Esophagus muscularis mucosa (tissue), 4 donors: ENCODE measurements around the gene TUBGCP2. TPM values are rescaled to one million over a fixed set of nuclear protein-coding genes. Genes with fewer than 3 reads are reported as not detected.

Source experiments
- DNase-seq: peaks from one replicate; pipeline ENCODE4 v3.0.0-alpha.2; 2017; ENCODE audit errors: extremely low spot score
- H3K27ac ChIP-seq, 4 donors: fragments of 200-600 bp; sonication (generic); replicated peaks in 1 of 4; 1 replicate in 3 of 4; 2 replicates in 1 of 4; pipeline ENCODE4 v1.5.1; 2016 to 2019; ENCODE audit warnings: mild to moderate bottlenecking in 1 of 4
- H3K27me3 ChIP-seq, 4 donors: fragments of 200-600 bp; sonication (generic); one replicate each; pipeline versions ENCODE4 v1.5.1 to v1.6.0; 2016 to 2019
- H3K36me3 ChIP-seq, 4 donors: fragments of 200-600 bp; sonication (generic); one replicate each; pipeline ENCODE4 v1.5.1; 2016 to 2019
- H3K4me1 ChIP-seq, 4 donors: fragments of 200-600 bp; sonication (generic); one replicate each; pipeline ENCODE4 v1.5.1; 2016 to 2019
- H3K4me3 ChIP-seq, 4 donors: fragments of 200-600 bp; sonication (generic); 1 replicate in 2 of 4; 2 replicates in 2 of 4; pipeline ENCODE4 v1.5.1; 2016 to 2019; ENCODE audit warnings: mild to moderate bottlenecking in 4 of 4, moderate library complexity in 1 of 4
- H3K9me3 ChIP-seq, 4 donors: fragments of 200-600 bp; sonication (generic); 1 replicate in 3 of 4; 2 replicates in 1 of 4; pipeline ENCODE4 v1.5.1; 2016 to 2019
- EP300 ChIP-seq: sonication (generic); formaldehyde crosslinking; IDR thresholded peaks from one replicate; pipeline ENCODE4 v1.6.1; 2017; ENCODE audit warnings: antibody characterized with exemption
- POLR2A ChIP-seq: fragments of 450-650 bp; IDR thresholded peaks from one replicate; pipeline ENCODE4 v1.6.1; 2017; ENCODE audit warnings: antibody characterized with exemption, moderate library complexity, mild to moderate bottlenecking, low read depth
- POLR2AphosphoS5 ChIP-seq, 2 donors: sonication (generic); formaldehyde crosslinking; IDR thresholded peaks; one replicate each; pipeline ENCODE4 v1.6.1; 2017; ENCODE audit warnings: antibody characterized with exemption in 2 of 2
- WGBS: methylation state at CpG from one replicate; pipeline ENCODE4 v1.1.5; 2018; 5-methylcytosine and 5-hydroxymethylcytosine counted together
- intact Hi-C: fragments of 100-400 bp; cut with DNase I; formaldehyde crosslinking; loops from one replicate; pipeline ENCODE4 v1.15.1; 2023
- total RNA-seq, 4 donors: library from RNA; depleted of rRNA; stranded (reverse); fragments of >200 nt; gene quantifications; one replicate each; pipeline versions ENCODE4 v1.1.0 to v1.2.1, GENCODE V29; 2016
- TF ChIP-seq, protein P1 (sequence below), 3 experiments: fragments of 200-600 bp in 2 of 3; fragments of 450-650 bp in 1 of 3; sonication (generic) in 2 of 3; IDR thresholded peaks; one replicate each; pipeline ENCODE4 v1.5.1; 2017 to 2019; ENCODE audit warnings: antibody characterized with exemption in 3 of 3, mild to moderate bottlenecking in 2 of 3, moderate library complexity in 1 of 3

The TUBGCP2 gene
- total RNA-seq, 4 donors from 2014 or later: 30.2 to 54.4 (median 39.0) TPM

DNA sequence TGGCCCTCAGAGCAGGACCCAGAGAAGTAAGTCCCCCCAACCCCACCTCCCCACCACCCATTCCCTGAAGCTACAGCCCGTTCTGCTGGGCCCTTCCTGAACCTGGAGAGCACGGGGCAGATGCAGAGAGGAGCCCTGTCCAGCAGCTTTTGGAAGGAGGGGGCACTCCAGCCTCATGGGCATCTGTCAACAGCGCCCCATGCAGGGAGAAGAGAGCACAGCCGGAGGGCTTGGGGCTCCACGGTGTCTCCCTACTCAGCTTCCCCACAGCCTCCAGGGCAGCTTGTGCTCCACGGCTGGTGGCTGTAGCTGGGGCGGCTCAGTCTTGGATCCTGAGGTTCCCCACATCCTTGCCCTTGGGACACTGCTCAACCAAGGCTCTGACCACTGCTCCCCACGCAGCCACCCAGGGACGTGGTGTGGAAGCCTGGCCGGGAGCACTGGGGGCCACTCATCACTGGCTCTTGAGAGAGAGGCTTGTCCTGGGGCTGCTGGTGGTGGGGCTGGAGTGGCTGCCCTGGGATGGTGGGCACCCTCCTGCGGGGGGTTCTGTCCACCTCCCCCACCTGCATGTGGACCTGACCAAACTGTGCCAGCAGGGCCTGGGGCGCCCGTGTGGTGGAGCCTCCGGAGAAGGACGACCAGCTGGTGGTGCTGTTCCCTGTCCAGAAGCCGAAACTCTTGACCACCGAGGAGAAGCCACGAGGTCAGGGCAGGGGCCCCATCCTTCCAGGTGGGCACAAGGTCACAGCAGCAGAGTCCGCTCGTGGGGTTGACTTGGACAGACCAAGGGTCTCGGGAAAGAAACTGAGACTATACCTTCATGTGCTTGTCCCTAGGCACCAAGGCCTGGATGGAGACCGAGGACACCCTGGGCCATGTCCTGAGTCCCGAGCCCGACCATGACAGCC lies 43.0 kb upstream of the TUBGCP2 start:
- 59% methylated on average over 8 of the region's 24 CpGs for WGBS
- peaks cover 0 to 4% (median 0%) of the 10 kb centered on the region in 4 donors for H3K36me3 ChIP-seq
- H3K9me3 ChIP-seq: no peaks in the 10 kb centered on the region
- peaks cover 4 to 8% (median 5%) of the 10 kb centered on the region in 4 donors for H3K4me1 ChIP-seq
- H3K4me3 ChIP-seq: no peak overlapping the region
- intact Hi-C loops: no loop called here
- DNase-seq: no peak
- TF ChIP-seq POLR2A (no peak), POLR2AphosphoS5 (IDR thresholded peaks at IDR 0.05) (no peak), EP300 (no peak)
- TF ChIP-seq, protein P1, sequence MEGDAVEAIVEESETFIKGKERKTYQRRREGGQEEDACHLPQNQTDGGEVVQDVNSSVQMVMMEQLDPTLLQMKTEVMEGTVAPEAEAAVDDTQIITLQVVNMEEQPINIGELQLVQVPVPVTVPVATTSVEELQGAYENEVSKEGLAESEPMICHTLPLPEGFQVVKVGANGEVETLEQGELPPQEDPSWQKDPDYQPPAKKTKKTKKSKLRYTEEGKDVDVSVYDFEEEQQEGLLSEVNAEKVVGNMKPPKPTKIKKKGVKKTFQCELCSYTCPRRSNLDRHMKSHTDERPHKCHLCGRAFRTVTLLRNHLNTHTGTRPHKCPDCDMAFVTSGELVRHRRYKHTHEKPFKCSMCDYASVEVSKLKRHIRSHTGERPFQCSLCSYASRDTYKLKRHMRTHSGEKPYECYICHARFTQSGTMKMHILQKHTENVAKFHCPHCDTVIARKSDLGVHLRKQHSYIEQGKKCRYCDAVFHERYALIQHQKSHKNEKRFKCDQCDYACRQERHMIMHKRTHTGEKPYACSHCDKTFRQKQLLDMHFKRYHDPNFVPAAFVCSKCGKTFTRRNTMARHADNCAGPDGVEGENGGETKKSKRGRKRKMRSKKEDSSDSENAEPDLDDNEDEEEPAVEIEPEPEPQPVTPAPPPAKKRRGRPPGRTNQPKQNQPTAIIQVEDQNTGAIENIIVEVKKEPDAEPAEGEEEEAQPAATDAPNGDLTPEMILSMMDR (IDR thresholded peaks at IDR 0.05): no peak
- H3K27ac ChIP-seq: no peak overlapping the region
- peaks cover 0 to 91% (median 12%) of the 10 kb centered on the region in 4 donors for H3K27me3 ChIP-seq

DNA sequence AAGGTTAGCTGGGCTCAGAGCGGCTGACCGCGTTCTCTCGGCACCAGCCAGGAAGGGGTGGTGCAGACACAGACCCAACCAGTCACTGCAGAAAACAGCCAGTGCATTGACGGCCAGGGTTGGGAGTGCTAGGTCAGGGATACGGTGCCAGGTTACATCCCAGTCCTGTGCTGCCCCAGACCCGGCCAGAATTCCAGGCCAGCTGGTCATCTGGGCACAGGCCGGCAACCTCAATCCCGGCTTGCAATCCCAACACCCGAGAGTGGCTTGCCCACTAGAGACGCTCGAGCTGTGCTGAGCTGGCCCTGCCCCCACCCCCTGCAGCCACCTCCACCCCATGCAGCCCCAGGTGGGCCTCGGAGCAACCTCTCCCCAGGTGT lies 42.3 kb upstream of the TUBGCP2 start:
- no peak overlapping the region for H3K4me3 ChIP-seq
- intact Hi-C loops: no loop called here
- H3K4me1 ChIP-seq: peaks cover 0 to 4% (median 0%) of the 10 kb centered on the region in 4 donors
- TF ChIP-seq POLR2AphosphoS5 (IDR thresholded peaks at IDR 0.05) (no peak), POLR2A (no peak), EP300 (no peak)
- TF ChIP-seq, protein P1 (IDR thresholded peaks at IDR 0.05): no peak
- H3K27ac ChIP-seq: no peak overlapping the region
- peaks cover 0 to 91% (median 14%) of the 10 kb centered on the region in 4 donors for H3K27me3 ChIP-seq
- H3K9me3 ChIP-seq: no peaks in the 10 kb centered on the region
- no peak for DNase-seq
- WGBS: 42% methylated on average over 4 of the region's 13 CpGs
- H3K36me3 ChIP-seq: peaks cover 0 to 4% (median 0%) of the 10 kb centered on the region in 4 donors

DNA sequence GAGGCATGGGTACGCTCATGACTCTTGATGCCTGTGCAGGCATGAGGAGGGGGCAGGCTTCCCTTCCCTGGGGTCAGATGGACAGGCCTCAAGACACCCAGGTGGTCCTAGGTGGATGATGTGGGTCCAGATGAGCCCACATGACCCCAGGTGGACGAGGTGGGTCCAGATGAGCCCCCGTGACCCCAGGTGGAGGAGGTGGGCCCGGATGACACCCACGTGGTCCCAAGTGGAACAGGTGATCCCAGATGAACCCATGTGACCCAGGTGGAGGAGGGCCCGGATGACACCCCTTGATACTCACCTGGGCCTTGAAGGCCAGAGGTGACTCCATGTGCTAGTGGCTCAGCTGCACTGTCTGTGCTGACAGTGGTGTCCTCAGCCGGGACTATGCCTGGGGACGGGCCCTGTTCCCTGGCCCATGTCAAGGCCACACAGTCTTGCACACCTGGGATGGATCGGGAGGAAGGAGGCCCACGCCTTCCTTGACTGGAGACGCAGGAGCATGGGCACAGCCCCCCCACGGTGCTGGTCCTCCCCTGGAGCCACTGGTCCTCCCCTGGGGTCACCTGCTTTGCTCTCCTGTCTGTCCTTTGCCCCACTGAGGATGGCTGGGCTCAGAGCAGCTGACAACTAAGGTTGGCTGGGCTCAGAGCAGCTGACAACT lies 41.7 kb upstream of the TUBGCP2 start:
- peaks cover 0 to 4% (median 0%) of the 10 kb centered on the region in 4 donors for H3K4me1 ChIP-seq
- peaks cover 0 to 2% (median 0%) of the 10 kb centered on the region in 4 donors for H3K36me3 ChIP-seq
- H3K27me3 ChIP-seq: peaks cover 0 to 91% (median 13%) of the 10 kb centered on the region in 4 donors
- H3K4me3 ChIP-seq: no peak overlapping the region
- H3K27ac ChIP-seq: no peak overlapping the region
- TF ChIP-seq POLR2AphosphoS5 (IDR thresholded peaks at IDR 0.05): no peak
- DNase-seq: no peak
- intact Hi-C loops: no loop called here
- H3K9me3 ChIP-seq: no peaks in the 10 kb centered on the region
- WGBS: 94% methylated on average over 2 of the region's 12 CpGs

DNA sequence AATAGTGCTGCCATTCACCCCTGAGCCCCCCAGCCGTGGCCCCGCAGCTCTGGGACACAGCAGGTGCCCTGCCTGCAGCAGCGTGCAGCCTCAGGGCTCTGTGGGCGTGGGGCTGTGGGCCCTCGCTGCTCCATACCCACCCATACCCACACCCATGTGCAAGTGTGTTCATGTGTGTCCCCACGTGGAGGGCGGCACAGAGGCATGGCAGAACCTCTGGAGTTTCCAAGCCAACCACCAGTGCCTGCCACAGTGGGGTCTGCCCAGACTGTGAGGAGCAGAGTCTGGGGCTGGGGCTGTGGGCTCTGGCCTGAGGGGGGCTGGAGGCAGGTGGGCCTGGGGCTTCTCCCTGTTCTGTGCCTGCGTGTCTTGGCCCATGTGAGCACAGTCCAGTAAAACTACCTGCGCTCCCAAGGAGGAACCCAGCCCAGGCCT lies 40.9 kb upstream of the TUBGCP2 start:
- Histone ChIP-seq H3K27ac (no peak overlapping the region), H3K4me1 (peaks cover 0 to 4% (median 0%) of the 10 kb centered on the region in 4 donors), H3K9me3 (no peaks in the 10 kb centered on the region), H3K4me3 (no peak overlapping the region), H3K36me3 (no peaks in the 10 kb centered on the region), H3K27me3 (peaks cover 0 to 91% (median 13%) of the 10 kb centered on the region in 4 donors)
- TF ChIP-seq, protein P1 (IDR thresholded peaks at IDR 0.05): no peak
- TF ChIP-seq POLR2A: no peak
- no peak for TF ChIP-seq EP300
- TF ChIP-seq POLR2AphosphoS5 (IDR thresholded peaks at IDR 0.05): no peak
- intact Hi-C loops: no loop called here
- 85% methylated on average over 3 of the region's 9 CpGs for WGBS
- DNase-seq: no peak

DNA sequence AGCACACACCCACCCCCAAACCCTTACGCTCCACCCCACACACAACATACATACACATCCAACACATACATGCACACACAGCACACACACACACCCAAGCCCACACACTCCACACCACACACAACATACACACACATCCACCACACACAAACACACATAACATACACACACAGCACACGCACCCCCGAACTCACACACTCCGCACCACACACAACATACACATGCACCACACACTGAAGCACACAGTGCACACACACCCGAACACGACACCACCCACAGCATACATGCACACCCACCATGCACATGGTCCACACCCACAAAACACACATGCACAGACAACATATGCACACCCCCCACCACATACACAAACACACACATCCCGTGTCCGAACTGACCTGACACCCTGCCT lies 40.5 kb upstream of the TUBGCP2 start:
- Histone ChIP-seq H3K36me3 (no peaks in the 10 kb centered on the region), H3K4me3 (no peak overlapping the region), H3K27ac (no peak overlapping the region), H3K4me1 (peaks cover 0 to 4% (median 0%) of the 10 kb centered on the region in 4 donors), H3K9me3 (no peaks in the 10 kb centered on the region), H3K27me3 (peaks cover 0 to 91% (median 13%) of the 10 kb centered on the region in 4 donors)
- TF ChIP-seq POLR2AphosphoS5 (IDR thresholded peaks at IDR 0.05) (no peak), EP300 (no peak), POLR2A (no peak)
- TF ChIP-seq, protein P1 (IDR thresholded peaks at IDR 0.05): no peak
- intact Hi-C loops: no loop called here
- 80% methylated on average over 8 of the region's 8 CpGs for WGBS
- no peak for DNase-seq
